Right forelimb (tissue), 1 donor: ENCODE measurements around the gene BLACAT1.
"Not testable (repeated sequence)": the region's sequence is repeated elsewhere in the genome, so short reads cannot be mapped to it uniquely, and the experiment has no call there.

ENCODE experiments used
- DNase-seq: peaks from one replicate; pipeline ENCODE4 v3.0.0-alpha.2; 2018

The BLACAT1 gene

GRCh38 chr1:205406252-205406651 lies 49.6 kb downstream of the BLACAT1 start:
- DNase-seq: not testable (repeated sequence)
